Testis (tissue), 3 donors: Measurements from ENCODE around the gene C16orf78. TPM values are rescaled to one million over a fixed set of nuclear protein-coding genes. Genes with fewer than 3 reads are reported as not detected.

Source experiments
- DNase-seq: peaks from one replicate; pipeline ENCODE4 v3.0.0-alpha.2; 2019
- H3K27ac ChIP-seq, 2 donors: fragments of 200-600 bp; sonication (generic); one replicate each; pipeline ENCODE4 v1.5.1; 2019
- H3K27me3 ChIP-seq: fragments of 200-600 bp; sonication (generic); one replicate; pipeline ENCODE4 v1.5.1; 2019
- H3K36me3 ChIP-seq: fragments of 200-600 bp; sonication (generic); one replicate; pipeline ENCODE4 v1.5.1; 2017; ENCODE audit warnings: low read depth; ENCODE audit errors: missing control alignments
- H3K4me1 ChIP-seq: fragments of 200-600 bp; sonication (generic); one replicate; pipeline ENCODE4 v1.5.1; 2019
- H3K4me3 ChIP-seq, 2 donors: fragments of 200-600 bp; sonication (generic); one replicate each; pipeline ENCODE4 v1.5.1; 2017 to 2019
- H3K9me3 ChIP-seq: fragments of 200-600 bp; sonication (generic); one replicate; pipeline ENCODE4 v1.5.1; 2017
- CTCF ChIP-seq, 3 experiments: fragments of 450-650 bp in 2 of 3; fragments of 200-600 bp in 1 of 3; sonication (generic) in 1 of 3; IDR thresholded peaks; one replicate each; pipeline ENCODE4 v1.5.1; 2016 to 2019; ENCODE audit warnings: antibody characterized with exemption in 3 of 3, mild to moderate bottlenecking in 2 of 3, moderate library complexity in 1 of 3
- POLR2A ChIP-seq: fragments of 450-650 bp; IDR thresholded peaks from one replicate; pipeline ENCODE4 v1.6.1; 2017; ENCODE audit warnings: antibody characterized with exemption, mild to moderate bottlenecking, moderate library complexity
- WGBS, 2 donors: methylation state at CpG; one replicate each; pipeline ENCODE4 v1.1.5; 2018; 5-methylcytosine and 5-hydroxymethylcytosine counted together
- intact Hi-C: fragments of 100-400 bp; cut with DNase I; formaldehyde crosslinking; loops from one replicate; pipeline ENCODE4 v1.15.1; 2023; ENCODE audit warnings: low total_unique reads
- polyA plus RNA-seq: library from polyadenylated mRNA; stranded (reverse); fragments of 350-450 nt; fragmentation: Illumina TruSeq; extraction: RNeasy Lipid Tissue Mini Kit (QIAGEN cat#74804); gene quantifications from one replicate; pipeline ENCODE4 v1.2.3, GENCODE V29; 2014; ENCODE audit warnings: low read depth, low replicate concordance; ENCODE audit not compliant: insufficient read depth
- total RNA-seq, 2 donors: library from RNA; depleted of rRNA; stranded (reverse); fragments of >200 nt; gene quantifications; one replicate each; pipeline ENCODE4 v1.2.3, GENCODE V29; 2016

Gene C16orf78
- total and polyA plus RNA-seq, 3 donors from 2014 or later: 5.3 to 33.2 (median 27.2) TPM

GRCh38 chr16:49427771-49428170 is 54.2 kb downstream of the C16orf78 start:
- 95 to 96% methylated on average over 4 of the region's 4 CpGs for WGBS, 2 donors
- Histone ChIP-seq H3K4me1 (no peaks in the 10 kb centered on the region), H3K9me3 (no peaks in the 10 kb centered on the region), H3K27me3 (no peaks in the 10 kb centered on the region), H3K4me3 (no peak overlapping the region), H3K27ac (no peak overlapping the region), H3K36me3 (no peaks in the 10 kb centered on the region)
- no peak for DNase-seq
- TF ChIP-seq CTCF (IDR thresholded peaks at IDR 0.05) (no peak), POLR2A (no peak)
- intact Hi-C loops: no loop called here

- Histone ChIP-seq H3K4me3 (no peak overlapping the region), H3K36me3 (no peaks in the 10 kb centered on the region), H3K27ac (no peak overlapping the region), H3K27me3 (no peaks in the 10 kb centered on the region), H3K9me3 (no peaks in the 10 kb centered on the region), H3K4me1 (no peaks in the 10 kb centered on the region)
- intact Hi-C loops: no loop called here
- WGBS, 2 donors: 94 to 98% methylated on average over 2 of the region's 2 CpGs
- TF ChIP-seq CTCF (IDR thresholded peaks at IDR 0.05) (no peak), POLR2A (no peak)
- DNase-seq: no peak
These were observed 55.2 kb downstream of the C16orf78 start for GRCh38 chr16:49428808-49429207.

- Histone ChIP-seq H3K27ac (no peak overlapping the region), H3K9me3 (no peaks in the 10 kb centered on the region), H3K36me3 (no peaks in the 10 kb centered on the region), H3K4me1 (no peaks in the 10 kb centered on the region), H3K27me3 (no peaks in the 10 kb centered on the region), H3K4me3 (no peak overlapping the region)
- no peak for DNase-seq
- WGBS, 2 donors: 87 to 88% methylated on average over 8 to 9 of the region's 9 CpGs
- TF ChIP-seq CTCF (IDR thresholded peaks at IDR 0.05): no peak
- no peak for TF ChIP-seq POLR2A
- intact Hi-C loops: no loop called here
These were observed 57.4 kb downstream of the C16orf78 start for GRCh38 chr16:49431040-49431439.

GRCh38 chr16:49431591-49432290 is 58.1 kb downstream of the C16orf78 start:
- no peak for DNase-seq
- 81 to 84% methylated on average over 9 to 11 of the region's 11 CpGs for WGBS, 2 donors
- TF ChIP-seq CTCF (IDR thresholded peaks at IDR 0.05) (no peak), POLR2A (no peak)
- H3K36me3 ChIP-seq: no peaks in the 10 kb centered on the region
- no peaks in the 10 kb centered on the region for H3K9me3 ChIP-seq
- no peak overlapping the region for H3K4me3 ChIP-seq
- intact Hi-C loops: no loop called here
- no peaks in the 10 kb centered on the region for H3K27me3 ChIP-seq
- no peak overlapping the region for H3K27ac ChIP-seq
- H3K4me1 ChIP-seq: no peaks in the 10 kb centered on the region

- Histone ChIP-seq H3K4me3 (no peak overlapping the region), H3K36me3 (no peaks in the 10 kb centered on the region), H3K4me1 (peaks cover 4% of the 10 kb centered on the region), H3K27me3 (no peaks in the 10 kb centered on the region), H3K27ac (no peak overlapping the region), H3K9me3 (no peaks in the 10 kb centered on the region)
- DNase-seq: no peak
- TF ChIP-seq POLR2A (no peak), CTCF (IDR thresholded peaks at IDR 0.05) (no peak)
- intact Hi-C loops: no loop called here
- WGBS, 2 donors: 85 to 91% methylated on average over 6 of the region's 6 CpGs
These were observed 61.1 kb downstream of the C16orf78 start for GRCh38 chr16:49434733-49435132.
